Measurements from ENCODE around the gene SLC9A6. TPM values are rescaled to one million over a fixed set of nuclear protein-coding genes. Genes with fewer than 3 reads are reported as not detected.

SLC9A6 gene
- 14.0 TPM for total RNA-seq (ENCODE audit: insufficient read depth, low replicate concordance)

- peak; percentile 74 for DNase-seq (ENCODE audit: low spot score)
Observed at GRCh38 chrX:135985157-135985972, at the start of gene SLC9A6. Gene SLC9A6 (plus strand): TSS chrX:135985435. CDS start chrX:135985659, 224 bp downstream.

DNA sequence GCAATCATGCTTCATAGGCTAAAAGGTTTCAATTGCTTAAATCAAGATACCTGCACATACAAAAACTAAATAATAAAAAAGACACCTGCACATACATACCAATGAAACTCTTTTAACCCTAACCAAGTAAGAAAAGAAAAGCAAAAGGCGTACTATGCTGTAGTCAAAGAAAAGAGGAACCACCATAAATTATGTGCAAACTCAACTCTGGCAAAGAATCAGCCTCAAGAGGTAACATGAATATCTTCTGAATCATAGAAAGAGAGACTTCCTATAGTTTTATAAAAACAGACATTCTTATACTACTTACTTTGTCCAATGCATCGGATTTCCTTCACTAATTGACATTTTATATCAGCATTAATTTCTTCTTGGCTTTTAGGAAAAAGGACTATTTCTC is 40.7 kb upstream of the SLC9A6 start:
- DNase-seq (ENCODE audit: low spot score) = no peak

GRCh38 chrX:135951291-135951690 is 33.9 kb upstream of the SLC9A6 start:
- DNase-seq (ENCODE audit: low spot score) = no peak

DNA sequence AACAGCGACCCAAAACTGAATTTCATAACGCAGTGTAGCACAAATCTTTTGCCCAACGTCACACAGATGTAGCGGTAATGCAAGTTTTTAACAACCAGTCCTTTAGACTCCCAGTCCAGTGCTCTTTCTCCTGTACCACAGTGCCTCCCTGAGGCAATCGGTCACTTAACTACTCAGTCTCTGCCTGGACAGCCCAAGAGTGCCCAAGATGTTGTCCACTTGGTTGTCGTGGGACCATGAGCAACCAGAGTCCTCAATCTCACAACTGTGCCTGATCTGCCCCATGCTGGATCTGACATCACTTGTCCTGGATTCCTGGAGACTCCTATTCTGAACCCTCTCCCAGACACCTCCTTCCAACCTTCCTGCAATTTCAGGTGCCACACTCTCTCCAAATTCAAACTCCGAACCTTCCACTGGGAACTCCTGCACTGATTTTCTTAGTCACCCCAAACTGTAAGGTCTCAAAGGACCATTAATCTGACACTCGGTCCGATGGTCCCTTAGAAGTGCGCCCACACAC is 12.1 kb upstream of the SLC9A6 start:
- DNase-seq (ENCODE audit: low spot score) = no peak

DNA sequence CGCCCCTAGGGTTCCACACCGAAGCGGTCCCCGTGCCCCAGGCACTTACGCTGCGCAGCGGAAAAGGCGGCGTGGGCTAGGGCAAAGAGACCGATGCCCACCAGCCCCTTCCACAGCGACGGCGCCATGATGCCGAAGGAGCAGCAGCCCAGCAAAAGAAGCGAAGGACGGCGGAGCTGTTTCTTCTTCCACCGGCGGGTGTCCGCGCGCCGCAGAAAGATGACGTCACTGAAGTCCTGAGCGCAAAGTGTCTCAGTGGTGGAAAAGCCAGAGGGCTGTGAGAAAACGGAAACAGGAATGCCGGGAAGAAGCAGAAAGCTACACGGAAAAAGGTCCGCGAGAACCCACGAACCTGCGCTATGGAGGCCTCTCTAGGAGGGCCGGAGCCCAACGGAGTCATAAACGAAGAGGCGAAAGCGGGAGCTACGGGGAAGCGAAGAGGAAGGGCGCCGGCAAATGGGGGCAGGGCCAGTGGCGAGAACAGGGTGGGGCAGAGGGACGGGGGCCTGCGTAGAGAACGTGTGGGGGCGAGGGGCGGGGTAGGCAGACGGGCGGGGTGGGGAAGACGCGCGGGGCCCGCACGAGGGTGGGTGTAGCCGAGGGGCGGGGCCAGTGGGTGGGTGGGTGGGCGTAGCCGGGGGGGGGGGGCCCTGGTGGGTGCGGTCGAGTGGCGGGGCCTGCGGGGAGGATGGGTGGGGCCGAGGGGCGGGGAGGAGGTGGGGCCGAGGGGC is 11.5 kb upstream of the SLC9A6 start, which contains the start of gene MMGT1:
MMGT1 (minus strand) TSS at position 441 of the 731 bp plus-strand sequence; CDS start at position 128, 313 bp downstream.
- peak; percentile 85 for DNase-seq (ENCODE audit: low spot score)

- peak; percentile 64 for DNase-seq (ENCODE audit: low spot score)
Observed at GRCh38 chrX:135974279-135974856, 10.9 kb upstream of the SLC9A6 start.

DNA sequence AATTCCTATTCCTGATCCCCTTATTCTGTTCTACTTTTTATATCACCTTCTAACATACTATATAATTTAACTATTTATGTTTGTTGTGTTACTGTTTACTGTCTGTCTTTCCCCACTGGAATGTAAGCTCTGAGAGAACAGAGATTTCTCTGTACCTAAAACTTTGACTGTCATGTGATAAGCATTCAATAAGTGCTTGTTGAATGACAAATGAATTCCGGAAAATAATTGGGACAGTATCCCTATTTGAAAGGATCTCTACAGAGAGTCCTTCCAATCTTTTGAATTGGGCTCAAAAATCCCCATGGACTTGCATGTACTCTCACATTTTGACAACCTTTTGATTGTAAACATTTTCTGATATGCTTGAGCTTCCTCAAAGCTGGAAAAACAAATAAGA is 9.8 kb upstream of the SLC9A6 start:
- DNase-seq (ENCODE audit: low spot score) = no peak

GRCh38 chrX:135977611-135978010 is 7.6 kb upstream of the SLC9A6 start:
- no peak for DNase-seq (ENCODE audit: low spot score)

DNA sequence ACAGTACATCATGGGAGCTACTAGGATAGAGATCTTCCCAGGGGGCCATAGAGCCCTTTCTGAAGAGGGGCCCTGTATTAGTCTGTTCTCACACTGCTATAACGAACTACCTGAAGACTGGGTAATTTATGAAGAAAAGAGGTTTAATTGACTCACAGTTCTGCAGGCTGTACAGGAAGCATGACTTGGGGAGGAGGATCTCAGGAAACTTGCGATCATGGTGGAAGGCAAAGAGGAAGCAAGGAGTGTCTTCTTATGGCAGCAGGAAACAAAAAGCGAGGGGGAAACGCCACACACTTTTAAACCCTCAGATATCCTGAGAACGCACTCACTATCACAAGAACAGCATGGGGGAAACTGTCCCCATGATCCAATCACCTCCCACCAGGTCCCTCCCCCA is 4.2 kb upstream of the SLC9A6 start:
- no peak for DNase-seq (ENCODE audit: low spot score)

GRCh38 chrX:135981668-135982067 is 3.6 kb upstream of the SLC9A6 start:
- DNase-seq (ENCODE audit: low spot score) = no peak

DNA sequence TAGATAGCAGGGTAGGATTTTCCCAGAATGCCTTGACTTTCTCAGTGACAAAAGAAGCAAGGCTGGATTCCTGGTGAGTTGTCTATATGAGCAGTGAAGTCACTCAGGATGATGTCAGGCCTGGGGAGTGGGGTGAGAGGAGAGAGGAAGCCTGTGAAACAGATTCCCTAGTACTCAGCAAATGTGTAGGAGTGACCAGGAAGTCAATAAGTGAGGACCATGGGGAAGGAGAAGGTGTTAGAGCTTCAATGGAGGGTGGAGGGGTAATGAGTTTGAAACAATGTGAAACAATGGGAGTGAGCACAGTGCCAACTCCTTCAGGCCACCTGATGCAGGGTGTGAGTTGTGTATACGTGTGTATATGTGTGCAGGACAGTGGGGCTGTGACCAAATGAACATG is 2.4 kb upstream of the SLC9A6 start:
- no peak for DNase-seq (ENCODE audit: low spot score)

GRCh38 chrX:135984256-135984655 is 979 bp upstream of the SLC9A6 start:
- DNase-seq (ENCODE audit: low spot score) = no peak

GRCh38 chrX:135984791-135985156 is 461 bp upstream of the SLC9A6 start:
- DNase-seq (ENCODE audit: low spot score) = no peak

DNA sequence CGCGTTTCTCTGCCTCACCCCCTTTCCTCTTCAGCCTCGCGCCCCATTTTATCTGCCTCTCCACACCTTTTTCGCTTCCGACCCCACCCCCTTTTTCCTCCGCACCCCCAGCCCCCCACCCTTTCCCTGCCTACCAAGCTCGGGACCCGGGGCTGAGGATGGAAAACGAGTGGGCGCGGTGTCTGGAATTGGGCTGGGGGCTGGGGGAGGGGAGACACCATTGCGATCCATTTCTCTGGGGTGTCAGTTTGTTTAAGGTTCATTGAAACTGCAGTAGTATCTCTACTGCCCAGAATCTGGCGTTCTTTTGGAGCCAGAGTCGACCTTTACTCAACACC is 707 bp downstream of the SLC9A6 start:
- DNase-seq (ENCODE audit: low spot score) = no peak

GRCh38 chrX:135988245-135988644 is 3.0 kb downstream of the SLC9A6 start:
- no peak for DNase-seq (ENCODE audit: low spot score)

DNA sequence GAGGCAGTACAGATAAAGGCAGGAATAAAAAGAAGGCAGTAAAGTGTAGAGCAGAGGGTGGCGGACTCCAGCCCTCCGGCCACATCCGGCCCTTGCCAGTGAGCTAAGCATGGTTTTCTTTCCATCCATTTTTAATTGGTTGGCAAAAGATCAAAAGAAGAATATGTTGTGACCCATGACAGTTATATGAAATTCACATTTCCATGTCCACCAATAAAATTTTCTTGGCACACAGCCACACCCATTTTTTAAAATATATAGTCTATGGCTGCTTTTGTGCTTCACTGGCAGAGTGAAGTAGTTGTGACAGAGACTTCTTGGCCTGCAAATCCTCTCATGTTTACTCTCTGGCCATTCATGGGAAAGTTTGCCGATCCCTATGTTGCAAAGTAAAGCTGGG is 29.8 kb downstream of the SLC9A6 start:
- DNase-seq (ENCODE audit: low spot score) = no peak

DNA sequence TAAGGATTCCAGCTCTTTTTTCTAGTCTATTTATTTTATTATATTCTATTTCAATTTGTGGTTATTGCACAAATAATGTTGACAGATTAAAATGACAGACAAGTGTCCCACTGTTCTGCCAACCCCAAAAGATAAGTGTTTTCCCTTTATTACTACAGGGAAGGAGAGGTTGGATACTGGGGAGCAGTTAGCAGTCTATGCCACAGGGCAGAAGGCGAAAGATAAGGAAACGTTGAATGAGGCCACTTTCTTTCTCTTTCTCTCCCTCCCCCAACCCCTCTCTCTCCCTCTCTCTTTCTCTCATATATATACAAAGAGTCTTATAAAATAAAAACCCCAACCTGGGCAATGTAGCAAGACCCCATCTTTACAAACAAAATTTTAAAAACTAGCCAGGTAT is 31.6 kb downstream of the SLC9A6 start:
- no peak for DNase-seq (ENCODE audit: low spot score)

- no peak for DNase-seq (ENCODE audit: low spot score)
Observed at GRCh38 chrX:136019226-136019625, 34.0 kb downstream of the SLC9A6 start.

GRCh38 chrX:136021160-136021559 is 35.9 kb downstream of the SLC9A6 start:
- DNase-seq (ENCODE audit: low spot score) = no peak

DNA sequence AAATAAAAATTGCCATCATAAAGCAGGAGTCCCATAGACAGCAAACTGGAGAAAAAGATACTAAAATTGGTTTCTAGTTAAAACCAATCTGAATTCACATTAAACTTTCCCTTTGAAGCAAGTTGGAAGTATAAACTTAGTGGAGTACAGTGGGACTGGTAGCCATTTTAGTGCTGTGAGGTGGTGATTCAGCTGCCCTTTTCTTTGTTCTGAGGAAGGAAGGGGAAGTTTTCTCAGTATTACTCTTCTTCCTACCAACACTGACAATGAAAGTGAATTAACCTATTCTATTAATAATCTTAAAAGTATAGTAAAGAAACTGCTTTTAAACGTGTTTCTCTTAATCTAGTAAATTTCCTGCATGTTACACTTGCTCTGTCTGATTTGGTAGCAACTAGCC is 36.7 kb downstream of the SLC9A6 start:
- DNase-seq (ENCODE audit: low spot score) = no peak

DNA sequence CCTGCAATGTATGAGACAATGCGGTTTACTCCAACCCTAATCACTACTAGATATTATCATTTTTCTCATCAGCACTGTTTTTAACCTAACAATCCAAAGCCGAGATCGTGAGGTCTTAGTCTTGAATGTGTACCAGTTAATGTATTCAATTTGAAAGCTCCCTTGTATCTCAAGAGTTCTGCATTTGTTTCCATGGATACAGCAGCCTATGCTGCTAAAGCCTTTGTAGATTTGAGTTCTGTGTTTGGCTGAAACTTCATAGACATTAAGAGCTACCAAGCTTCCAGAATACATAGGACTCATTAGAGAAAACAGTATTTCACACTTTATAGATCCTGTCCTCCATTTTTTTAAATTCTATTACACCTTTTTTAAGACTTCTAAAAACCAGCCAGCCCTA is 39.9 kb downstream of the SLC9A6 start:
- DNase-seq (ENCODE audit: low spot score) = no peak

DNA sequence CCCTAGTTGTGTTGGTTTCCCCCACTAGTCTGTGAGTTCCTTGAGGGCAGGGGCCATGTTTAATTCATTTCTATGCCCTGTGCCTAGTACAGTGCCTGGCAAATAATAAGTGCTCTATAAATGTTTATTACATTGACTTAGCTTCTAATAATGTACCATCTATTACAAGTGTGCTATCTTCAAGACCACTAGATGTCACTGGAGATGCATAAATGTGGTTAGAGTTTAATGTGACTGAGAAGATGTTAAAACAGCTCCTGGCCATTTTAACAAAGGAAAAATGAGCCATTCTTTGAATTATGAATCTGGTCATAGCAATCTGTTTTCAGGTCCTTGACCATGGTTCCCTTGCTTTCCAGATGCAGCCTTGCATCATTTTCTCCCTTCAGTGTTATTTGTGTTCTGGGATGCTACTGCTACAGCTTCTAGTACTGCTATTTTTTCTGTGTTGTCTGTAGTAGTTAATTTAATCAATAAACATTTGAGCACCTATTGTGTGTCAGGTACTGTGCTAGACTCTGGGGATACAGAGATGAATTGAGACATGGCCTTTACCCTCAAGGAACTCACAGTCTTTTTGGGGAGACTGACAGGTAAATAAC is 43.2 kb downstream of the SLC9A6 start:
- DNase-seq (ENCODE audit: low spot score) = peak; percentile 63

Measured in umbilical cord (tissue), 2 donors.